ENCODE results near the gene NPSR1.

- TF ChIP-seq CREB5 (CRISPR knock-in tag; IDR thresholded peaks at IDR 0.05; ENCODE audit: low read depth) = no peak
- no peak for TF ChIP-seq ISL1 (CRISPR knock-in tag; IDR thresholded peaks at IDR 0.05)
- no peak for TF ChIP-seq GLIS3 (CRISPR knock-in tag; IDR thresholded peaks at IDR 0.05)
- no peak for TF ChIP-seq TOX (CRISPR knock-in tag; IDR thresholded peaks at IDR 0.05; ENCODE audit: borderline replicate concordance)
- no peak for TF ChIP-seq OSR1 (CRISPR knock-in tag; IDR thresholded peaks at IDR 0.05)
- TF ChIP-seq PATZ1 (CRISPR knock-in tag; IDR thresholded peaks at IDR 0.05; ENCODE audit: borderline replicate concordance) = no peak
- TF ChIP-seq ZNF565 (CRISPR knock-in tag; conservative IDR thresholded peaks at IDR 0.05; ENCODE audit: low read depth) = no peak
- no peak for TF ChIP-seq BACH2 (CRISPR knock-in tag; IDR thresholded peaks at IDR 0.05; ENCODE audit: borderline replicate concordance)
- TF ChIP-seq RARB (CRISPR knock-in tag; IDR thresholded peaks at IDR 0.05) = no peak
- no peak for TF ChIP-seq ZC3H10 (CRISPR knock-in tag; IDR thresholded peaks at IDR 0.05)
- TF ChIP-seq ZNF8 (CRISPR knock-in tag; IDR thresholded peaks at IDR 0.05) = no peak
Measured at GRCh38 chr7:34776748-34777358, 118.8 kb downstream of the NPSR1 start.

Measured in SK-N-SH treated with all-trans-retinoic acid at 6 μM for 48 hours (cell line).